Keratinocyte (primary cell): ENCODE measurements around the gene TLL2. TPM values are rescaled to one million over a fixed set of nuclear protein-coding genes. Genes with fewer than 3 reads are reported as not detected.

Source experiments
- DNase-seq: peaks from one replicate; pipeline ENCODE4 v3.0.0-alpha.2; 2011; ENCODE audit warnings: low read depth, missing footprints, low spot score
- FAIRE-seq: peaks from 2 replicates; lab custom pipeline; 2011; peaks lifted over from hg19 to GRCh38; lab: Jason Lieb, UNC
- H2AFZ ChIP-seq: 2 replicates; pipeline ENCODE4 v1.6.0; 2012; ENCODE audit warnings: low read length, control low read depth, inconsistent platforms; ENCODE audit not compliant: control insufficient read depth
- H3K27ac ChIP-seq: 2 replicates; pipeline ENCODE4 v1.5.1; 2011; ENCODE audit warnings: low read length; ENCODE audit not compliant: control insufficient read depth, insufficient read depth
- H3K27me3 ChIP-seq: 3 replicates; pipeline ENCODE4 v1.6.0; 2011; ENCODE audit warnings: low read length; ENCODE audit not compliant: control insufficient read depth, insufficient read depth; ENCODE audit errors: extremely low read depth
- H3K36me3 ChIP-seq, 2 experiments: 2 replicates in 1 of 2; 3 replicates in 1 of 2; pipeline ENCODE4 v1.5.1; 2011; ENCODE audit warnings: low read length in 2 of 2, mild to moderate bottlenecking in 1 of 2; ENCODE audit not compliant: control insufficient read depth in 2 of 2, insufficient read depth in 2 of 2; ENCODE audit errors: extremely low read depth in 1 of 2
- H3K4me1 ChIP-seq: 3 replicates; pipeline ENCODE4 v1.5.1; 2011; ENCODE audit warnings: low read length; ENCODE audit not compliant: control insufficient read depth, insufficient read depth; ENCODE audit errors: extremely low read depth
- H3K4me2 ChIP-seq: 3 replicates; pipeline ENCODE4 v1.6.0; 2011; ENCODE audit warnings: low read depth, low read length; ENCODE audit not compliant: control insufficient read depth, insufficient read depth; ENCODE audit errors: extremely low read depth
- H3K4me3 ChIP-seq, 3 experiments: fragments of 200-600 bp in 1 of 3; sonication (generic) in 1 of 3; 2 replicates in 2 of 3; 3 replicates in 1 of 3; pipeline ENCODE4 v1.5.1; 2011 to 2016; ENCODE audit warnings: low read length in 3 of 3, mild to moderate bottlenecking in 3 of 3, control low read depth in 2 of 3, inconsistent platforms in 1 of 3, low read depth in 1 of 3, mixed read lengths in 1 of 3, mixed run types in 1 of 3, moderate library complexity in 1 of 3; ENCODE audit not compliant: control insufficient read depth in 2 of 3, insufficient read depth in 2 of 3; ENCODE audit errors: extremely low read depth in 1 of 3
- H3K79me2 ChIP-seq: 2 replicates; pipeline ENCODE4 v1.6.0; 2012; ENCODE audit warnings: low read length; ENCODE audit not compliant: control insufficient read depth, insufficient read depth
- H3K9ac ChIP-seq: 3 replicates; pipeline ENCODE4 v1.6.0; 2011; ENCODE audit warnings: low read length; ENCODE audit not compliant: control insufficient read depth, insufficient read depth; ENCODE audit errors: extremely low read depth
- H3K9me1 ChIP-seq: 3 replicates; pipeline ENCODE4 v1.6.0; 2011; ENCODE audit warnings: low read length; ENCODE audit not compliant: control insufficient read depth, insufficient read depth; ENCODE audit errors: extremely low read depth
- H3K9me3 ChIP-seq: 2 replicates; pipeline ENCODE4 v1.5.1; 2012; ENCODE audit warnings: low read depth, low read length; ENCODE audit not compliant: control insufficient read depth
- H4K20me1 ChIP-seq: 3 replicates; pipeline ENCODE4 v1.6.0; 2011; ENCODE audit warnings: low read length; ENCODE audit not compliant: control insufficient read depth, insufficient read depth; ENCODE audit errors: extremely low read depth
- CTCF ChIP-seq, 3 experiments: IDR thresholded peaks in 1 of 3; conservative IDR thresholded peaks in 1 of 3; optimal IDR thresholded peaks in 1 of 3; 2 replicates in 2 of 3; 3 replicates in 1 of 3; pipeline versions ENCODE3 to v1.5.1; 2011; ENCODE audit warnings: low read length in 3 of 3, mild to moderate bottlenecking in 3 of 3, moderate library complexity in 2 of 3, control low read depth in 1 of 3, inconsistent platforms in 1 of 3; ENCODE audit not compliant: insufficient read depth in 2 of 3; ENCODE audit errors: extremely low read depth in 1 of 3
- EZH2 ChIP-seq: IDR thresholded peaks from one replicate; pipeline ENCODE4 v1.6.1; 2012; ENCODE audit warnings: inconsistent platforms, mild to moderate bottlenecking, low read length, moderate library complexity
- dilution Hi-C: fragments of 300-500 bp; cut with MboI; formaldehyde crosslinking; loops from one replicate; pipeline ENCODE4 v1.7.0; 2020; ENCODE audit warnings: low sequenced_read_pairs; ENCODE audit not compliant: extremely low pct_ligation_motif_present
- polyA plus RNA-seq, 5 experiments: library from polyadenylated mRNA; depleted of rRNA in 3 of 5; stranded (reverse) in 3 of 5; stranded (forward) in 1 of 5; unstranded in 1 of 5; fragments of >200 nt; gene quantifications; 1 replicate in 1 of 5; 2 replicates in 3 of 5; 3 replicates in 1 of 5; pipeline versions ENCODE4 v1.2.1 to v1.2.3, GENCODE V29; 2011 to 2012; ENCODE audit warnings: missing spikeins in 2 of 5, low read depth in 1 of 5, low replicate concordance in 1 of 5

Gene TLL2
- polyA plus RNA-seq, 1 donor (not counting 4 experiments of a cell fraction or from before 2014, with no cell fraction given), result 0.83 TPM

GRCh38 chr10:96509017-96509641 lies 4.6 kb downstream of the TLL2 start:
- peak; percentile 19 for DNase-seq

GRCh38 chr10:96507044-96507443 lies 6.7 kb downstream of the TLL2 start:
- Histone ChIP-seq H3K27ac (no peak overlapping the region), H3K4me1 (peaks cover 38% of the 10 kb centered on the region), H3K9ac (no peak overlapping the region), H3K9me3 (no peaks in the 10 kb centered on the region), H3K4me2 (no peak overlapping the region), H2AFZ (no peak overlapping the region), H3K27me3 (no peaks in the 10 kb centered on the region), H3K79me2 (no peaks in the 10 kb centered on the region), H4K20me1 (no peaks in the 10 kb centered on the region), H3K4me3 (no peak overlapping the region), H3K36me3 (no peaks in the 10 kb centered on the region), H3K9me1 (no peaks in the 10 kb centered on the region)
- TF ChIP-seq CTCF (optimal IDR thresholded peaks at IDR 0.05 in 1 of 3, IDR thresholded peaks at IDR 0.05 in 1 of 3, conservative IDR thresholded peaks at IDR 0.05 in 1 of 3; ENCODE audit: extremely low read depth in 1 of 3, insufficient read depth in 2 of 3, low read length in 3 of 3), result no peak
- TF ChIP-seq EZH2, result no peak
- FAIRE-seq (no peak), DNase-seq (no peak)
- dilution Hi-C loops, result no loop called here

More at GRCh38 chr10:96509017-96509641, 4.6 kb downstream of the TLL2 start:
- Histone ChIP-seq H3K4me1 (peaks cover 34% of the 10 kb centered on the region), H4K20me1 (no peaks in the 10 kb centered on the region), H3K4me2 (peak overlapping the region; percentile 55), H3K9ac (no peak overlapping the region), H3K36me3 (no peaks in the 10 kb centered on the region), H3K79me2 (no peaks in the 10 kb centered on the region), H3K27ac (no peak overlapping the region), H3K9me1 (no peaks in the 10 kb centered on the region), H3K4me3 (no peak overlapping the region), H2AFZ (no peak overlapping the region), H3K9me3 (no peaks in the 10 kb centered on the region), H3K27me3 (peaks cover 15% of the 10 kb centered on the region)
- FAIRE-seq, result peak; percentile 86
- TF ChIP-seq CTCF (optimal IDR thresholded peaks at IDR 0.05 in 1 of 3, IDR thresholded peaks at IDR 0.05 in 1 of 3, conservative IDR thresholded peaks at IDR 0.05 in 1 of 3; ENCODE audit: extremely low read depth in 1 of 3, insufficient read depth in 2 of 3, low read length in 3 of 3), result no peak
- TF ChIP-seq EZH2, result no peak
- dilution Hi-C loops, result no loop called here
